Liver (tissue), 3 donors: ENCODE results near the gene PCDHA1.

Experiments used
- FOXA1 ChIP-seq: IDR thresholded peaks from 2 replicates; pipeline ENCODE4 v1.6.1; 2016; ENCODE audit warnings: antibody characterized with exemption
- RAD21 ChIP-seq, 2 donors: IDR thresholded peaks; 2 replicates each; pipeline ENCODE4 v1.6.1; 2016; ENCODE audit warnings: antibody characterized with exemption in 2 of 2, mild to moderate bottlenecking in 2 of 2
- SP1 ChIP-seq: IDR thresholded peaks from 2 replicates; pipeline ENCODE4 v1.6.1; 2018; ENCODE audit warnings: antibody characterized with exemption, mild to moderate bottlenecking
- YY1 ChIP-seq: IDR thresholded peaks from 2 replicates; pipeline ENCODE4 v1.6.1; 2016; ENCODE audit warnings: antibody characterized with exemption, mild to moderate bottlenecking
- TF ChIP-seq, protein P1 (sequence below): fragments of 150-350 bp; IDR thresholded peaks from 2 replicates; pipeline ENCODE4 v1.5.1; 2017; ENCODE audit warnings: improper control_type of control experiment, low read depth, low read length; ENCODE audit not compliant: missing input control
- TF ChIP-seq, protein P2 (sequence below): IDR thresholded peaks from 2 replicates; pipeline ENCODE4 v1.6.1; 2016; ENCODE audit warnings: antibody characterized with exemption, mild to moderate bottlenecking
- donor health status: healthy.
- donor health status: healthy.

DNA sequence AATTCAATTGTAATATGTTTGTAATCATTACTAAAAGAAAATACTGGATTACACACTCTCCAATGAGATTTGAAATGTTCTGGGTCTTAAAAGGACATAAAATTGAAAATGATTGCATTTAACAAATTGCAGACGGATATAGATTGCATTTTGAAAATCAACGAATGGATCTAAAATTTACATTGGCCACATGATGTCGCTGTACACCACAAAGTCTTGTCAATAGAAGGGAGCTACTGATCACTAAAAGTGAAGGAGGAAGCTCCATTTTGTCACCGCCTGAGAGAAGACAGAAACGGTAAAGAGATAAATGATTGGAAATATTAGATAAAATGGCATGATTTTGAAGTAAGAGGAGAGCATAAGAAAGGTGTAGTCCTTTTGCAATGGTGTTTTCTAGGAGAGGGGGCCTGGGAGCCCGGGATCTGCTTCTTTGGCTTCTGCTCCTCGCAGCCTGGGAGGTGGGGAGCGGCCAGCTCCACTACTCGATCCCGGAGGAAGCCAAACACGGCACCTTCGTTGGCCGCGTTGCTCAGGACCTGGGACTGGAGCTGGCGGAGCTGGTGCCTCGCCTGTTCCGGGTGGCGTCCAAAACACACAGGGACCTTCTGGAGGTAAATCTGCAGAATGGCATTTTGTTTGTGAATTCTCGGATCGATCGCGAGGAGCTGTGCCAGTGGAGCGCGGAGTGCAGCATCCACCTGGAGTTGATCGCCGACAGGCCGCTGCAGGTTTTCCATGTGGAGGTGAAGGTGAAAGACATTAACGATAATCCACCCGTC, at the start of gene PCDHA1:
- TF ChIP-seq, protein P1, sequence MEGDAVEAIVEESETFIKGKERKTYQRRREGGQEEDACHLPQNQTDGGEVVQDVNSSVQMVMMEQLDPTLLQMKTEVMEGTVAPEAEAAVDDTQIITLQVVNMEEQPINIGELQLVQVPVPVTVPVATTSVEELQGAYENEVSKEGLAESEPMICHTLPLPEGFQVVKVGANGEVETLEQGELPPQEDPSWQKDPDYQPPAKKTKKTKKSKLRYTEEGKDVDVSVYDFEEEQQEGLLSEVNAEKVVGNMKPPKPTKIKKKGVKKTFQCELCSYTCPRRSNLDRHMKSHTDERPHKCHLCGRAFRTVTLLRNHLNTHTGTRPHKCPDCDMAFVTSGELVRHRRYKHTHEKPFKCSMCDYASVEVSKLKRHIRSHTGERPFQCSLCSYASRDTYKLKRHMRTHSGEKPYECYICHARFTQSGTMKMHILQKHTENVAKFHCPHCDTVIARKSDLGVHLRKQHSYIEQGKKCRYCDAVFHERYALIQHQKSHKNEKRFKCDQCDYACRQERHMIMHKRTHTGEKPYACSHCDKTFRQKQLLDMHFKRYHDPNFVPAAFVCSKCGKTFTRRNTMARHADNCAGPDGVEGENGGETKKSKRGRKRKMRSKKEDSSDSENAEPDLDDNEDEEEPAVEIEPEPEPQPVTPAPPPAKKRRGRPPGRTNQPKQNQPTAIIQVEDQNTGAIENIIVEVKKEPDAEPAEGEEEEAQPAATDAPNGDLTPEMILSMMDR, result no peak
- TF ChIP-seq RAD21 (IDR thresholded peaks at IDR 0.05) (no peak), FOXA1 (no peak), YY1 (no peak), SP1 (no peak)
- TF ChIP-seq, protein P2, sequence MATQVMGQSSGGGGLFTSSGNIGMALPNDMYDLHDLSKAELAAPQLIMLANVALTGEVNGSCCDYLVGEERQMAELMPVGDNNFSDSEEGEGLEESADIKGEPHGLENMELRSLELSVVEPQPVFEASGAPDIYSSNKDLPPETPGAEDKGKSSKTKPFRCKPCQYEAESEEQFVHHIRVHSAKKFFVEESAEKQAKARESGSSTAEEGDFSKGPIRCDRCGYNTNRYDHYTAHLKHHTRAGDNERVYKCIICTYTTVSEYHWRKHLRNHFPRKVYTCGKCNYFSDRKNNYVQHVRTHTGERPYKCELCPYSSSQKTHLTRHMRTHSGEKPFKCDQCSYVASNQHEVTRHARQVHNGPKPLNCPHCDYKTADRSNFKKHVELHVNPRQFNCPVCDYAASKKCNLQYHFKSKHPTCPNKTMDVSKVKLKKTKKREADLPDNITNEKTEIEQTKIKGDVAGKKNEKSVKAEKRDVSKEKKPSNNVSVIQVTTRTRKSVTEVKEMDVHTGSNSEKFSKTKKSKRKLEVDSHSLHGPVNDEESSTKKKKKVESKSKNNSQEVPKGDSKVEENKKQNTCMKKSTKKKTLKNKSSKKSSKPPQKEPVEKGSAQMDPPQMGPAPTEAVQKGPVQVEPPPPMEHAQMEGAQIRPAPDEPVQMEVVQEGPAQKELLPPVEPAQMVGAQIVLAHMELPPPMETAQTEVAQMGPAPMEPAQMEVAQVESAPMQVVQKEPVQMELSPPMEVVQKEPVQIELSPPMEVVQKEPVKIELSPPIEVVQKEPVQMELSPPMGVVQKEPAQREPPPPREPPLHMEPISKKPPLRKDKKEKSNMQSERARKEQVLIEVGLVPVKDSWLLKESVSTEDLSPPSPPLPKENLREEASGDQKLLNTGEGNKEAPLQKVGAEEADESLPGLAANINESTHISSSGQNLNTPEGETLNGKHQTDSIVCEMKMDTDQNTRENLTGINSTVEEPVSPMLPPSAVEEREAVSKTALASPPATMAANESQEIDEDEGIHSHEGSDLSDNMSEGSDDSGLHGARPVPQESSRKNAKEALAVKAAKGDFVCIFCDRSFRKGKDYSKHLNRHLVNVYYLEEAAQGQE, result no peak
